ENCODE measurements around the gene FBXL7. TPM values are rescaled to one million over a fixed set of nuclear protein-coding genes. Genes with fewer than 3 reads are reported as not detected.

Gene FBXL7
- total and polyA plus RNA-seq, 2 experiments from 2014 or later, result 4.5 to 15.2 TPM

GRCh38 chr5:15575666-15576065, 75.7 kb downstream of the FBXL7 start (continued):
- no peak for TF ChIP-seq REST (IDR thresholded peaks at IDR 0.05; ENCODE audit: unreplicated experiment)
- TF ChIP-seq ZNF331 (CRISPR knock-in tag; IDR thresholded peaks at IDR 0.05; ENCODE audit: low read depth), result no peak

GRCh38 chr5:15577132-15577531, 77.2 kb downstream of the FBXL7 start:
- H3K36me3 ChIP-seq (ENCODE audit: insufficient read depth), result no peaks in the 10 kb centered on the region
- no peaks in the 10 kb centered on the region for H4K20me1 ChIP-seq (replicated peaks; ENCODE audit: insufficient read depth)
- Mint-ChIP-seq H3K4me1 (peaks cover 10% of the 10 kb centered on the region; the same call in 2 of the 3 replicates), H3K9me3 (no peaks in the 10 kb centered on the region), H3K4me3 (no peak overlapping the region), H3K36me3 (ENCODE audit: low read depth) (peaks cover 20% of the 10 kb centered on the region), H3K27me3 (ENCODE audit: insufficient read depth, low read depth, poor library complexity) (peaks cover 2% of the 10 kb centered on the region), H3K27ac (no peak overlapping the region)
- H3K27me3 ChIP-seq (ENCODE audit: insufficient read depth), result no peaks in the 10 kb centered on the region
- H3K4me3 ChIP-seq, result no peak overlapping the region
- no peak overlapping the region for H3K27ac ChIP-seq (ENCODE audit: low read depth)
- TF ChIP-seq ZNF114 (CRISPR knock-in tag; IDR thresholded peaks at IDR 0.05), result no peak
- H3K79me2 ChIP-seq (replicated peaks; ENCODE audit: insufficient read depth), result peaks cover 65% of the 10 kb centered on the region
- no peak for DNase-seq (ENCODE audit: low spot score)
- no peaks in the 10 kb centered on the region for H3F3A ChIP-seq (replicated peaks; ENCODE audit: low read depth)
- H3K4me2 ChIP-seq, result no peak overlapping the region
- H2AFZ ChIP-seq, result no peak overlapping the region
- peaks cover 8% of the 10 kb centered on the region; the same call in 1 of the 2 replicates for H3K4me1 ChIP-seq (ENCODE audit: insufficient read depth)
- peaks cover 5% of the 10 kb centered on the region; the same call in 1 of the 2 replicates for H3K9me2 ChIP-seq (ENCODE audit: insufficient read depth)
- no peak for ATAC-seq

GRCh38 chr5:15577831-15578230, 77.9 kb downstream of the FBXL7 start:
- H3K9me3 Mint-ChIP-seq, result peaks cover 2% of the 10 kb centered on the region
- H3K36me3 Mint-ChIP-seq (ENCODE audit: low read depth), result peaks cover 27% of the 10 kb centered on the region
- H3K4me2 ChIP-seq, result no peak overlapping the region
- H3K4me1 Mint-ChIP-seq, result peaks cover 5% of the 10 kb centered on the region; the same call in 2 of the 3 replicates
- H3K4me3 Mint-ChIP-seq, result no peak overlapping the region
- no peak overlapping the region for H3K4me3 ChIP-seq
- no peaks in the 10 kb centered on the region for H4K20me1 ChIP-seq (replicated peaks; ENCODE audit: insufficient read depth)
- no peak overlapping the region for H3K27ac Mint-ChIP-seq
- peaks cover 5% of the 10 kb centered on the region; the same call in 1 of the 2 replicates for H3K9me2 ChIP-seq (ENCODE audit: insufficient read depth)
- peaks cover 2% of the 10 kb centered on the region for H3K27me3 Mint-ChIP-seq (ENCODE audit: insufficient read depth, low read depth, poor library complexity)
- H3K36me3 ChIP-seq (ENCODE audit: insufficient read depth), result no peaks in the 10 kb centered on the region
- no peak overlapping the region for H3K27ac ChIP-seq (ENCODE audit: low read depth)
- H3F3A ChIP-seq (replicated peaks; ENCODE audit: low read depth), result no peaks in the 10 kb centered on the region
- DNase-seq (ENCODE audit: low spot score) (no peak), ATAC-seq (no peak)
- H3K27me3 ChIP-seq (ENCODE audit: insufficient read depth), result no peaks in the 10 kb centered on the region
- H2AFZ ChIP-seq, result no peak overlapping the region
- no peak for TF ChIP-seq STAT1 (IDR thresholded peaks at IDR 0.05; ENCODE audit: unreplicated experiment)
- TF ChIP-seq ZNF331 (CRISPR knock-in tag; IDR thresholded peaks at IDR 0.05; ENCODE audit: low read depth), result no peak
- no peak for TF ChIP-seq POLR2AphosphoS5 (IDR thresholded peaks at IDR 0.05; ENCODE audit: low read depth)
- no peak for TF ChIP-seq NANOG (IDR thresholded peaks at IDR 0.05; ENCODE audit: borderline replicate concordance)
- TF ChIP-seq ZNF462 (CRISPR knock-in tag; IDR thresholded peaks at IDR 0.05), result no peak
- no peak for TF ChIP-seq ETS1 (IDR thresholded peaks at IDR 0.05)
- peaks cover 3% of the 10 kb centered on the region; the same call in 1 of the 2 replicates for H3K4me1 ChIP-seq (ENCODE audit: insufficient read depth)
- H3K79me2 ChIP-seq (replicated peaks; ENCODE audit: insufficient read depth), result peaks cover 61% of the 10 kb centered on the region
